OCI-LY1 (cell line): ENCODE measurements around the gene LRRC71.

Experiments
- H2AFZ ChIP-seq: fragments of 200-600 bp; sonication (generic), shearing (Covaris generic); 2 replicates; pipeline ENCODE4 v1.6.0; 2014; ENCODE audit warnings: antibody characterized with exemption, mild to moderate bottlenecking, low read length
- H3F3A ChIP-seq: fragments of 200-600 bp; sonication (generic), shearing (Covaris generic); 2 replicates; pipeline ENCODE4 v1.6.0; 2014; ENCODE audit warnings: mild to moderate bottlenecking, antibody characterized with exemption, low read length, moderate library complexity; ENCODE audit not compliant: insufficient read depth
- H3K27ac ChIP-seq: fragments of 200-600 bp; sonication (generic); 2 replicates; pipeline ENCODE4 v1.5.1; 2014; ENCODE audit warnings: low read length, mixed run types, mild to moderate bottlenecking, low read depth; ENCODE audit not compliant: poor library complexity, severe bottlenecking
- H3K27me3 ChIP-seq: fragments of 200-600 bp; sonication (generic); 2 replicates; pipeline ENCODE4 v1.6.0; 2014; ENCODE audit warnings: antibody characterized with exemption, mild to moderate bottlenecking, low read length, moderate library complexity; ENCODE audit not compliant: insufficient read depth
- H3K36me3 ChIP-seq: fragments of 200-600 bp; sonication (generic); 2 replicates; pipeline ENCODE4 v1.6.1; 2014; ENCODE audit warnings: mild to moderate bottlenecking, antibody characterized with exemption, low read length, moderate library complexity, mixed read lengths; ENCODE audit not compliant: insufficient read depth
- H3K4me1 ChIP-seq: fragments of 200-600 bp; sonication (generic); 2 replicates; pipeline ENCODE4 v1.5.1; 2014; ENCODE audit warnings: mild to moderate bottlenecking, low read length, moderate library complexity; ENCODE audit not compliant: insufficient read depth, severe bottlenecking
- H3K4me2 ChIP-seq: fragments of 200-600 bp; sonication (generic), shearing (Covaris generic); 2 replicates; pipeline ENCODE4 v1.6.1; 2014; ENCODE audit warnings: low read length
- H3K4me3 ChIP-seq: fragments of 200-600 bp; sonication (generic); 2 replicates; pipeline ENCODE4 v1.5.1; 2014; ENCODE audit warnings: low read length, low read depth, mild to moderate bottlenecking, mixed read lengths; ENCODE audit not compliant: poor library complexity, severe bottlenecking
- H3K79me2 ChIP-seq: fragments of 200-600 bp; shearing (Covaris generic); 2 replicates; pipeline ENCODE4 v1.6.1; 2016; ENCODE audit warnings: mixed run types, low read length, mixed read lengths; ENCODE audit not compliant: insufficient read depth
- H3K9ac ChIP-seq: fragments of 200-600 bp; sonication (generic), shearing (Covaris generic); 2 replicates; pipeline ENCODE4 v1.6.1; 2014; ENCODE audit warnings: mild to moderate bottlenecking, low read length, mixed read lengths
- H3K9me2 ChIP-seq: fragments of 200-600 bp; sonication (generic), shearing (Covaris generic); 2 replicates; pipeline ENCODE4 v1.6.1; 2014; ENCODE audit warnings: low read depth, mild to moderate bottlenecking, low read length, mixed read lengths
- H3K9me3 ChIP-seq: fragments of 200-600 bp; shearing (Covaris generic); 2 replicates; pipeline ENCODE4 v1.6.1; 2014; ENCODE audit warnings: low read length, mixed read lengths
- H4K20me1 ChIP-seq: fragments of 200-600 bp; sonication (generic), shearing (Covaris generic); 2 replicates; pipeline ENCODE4 v1.6.0; 2016; ENCODE audit warnings: mild to moderate bottlenecking, low read length; ENCODE audit not compliant: insufficient read depth
- EZH2 ChIP-seq: fragments of 200-600 bp; sonication (generic), shearing (Covaris generic); IDR thresholded peaks from 2 replicates; pipeline ENCODE4 v1.8.0; 2017; ENCODE audit warnings: borderline replicate concordance, mixed run types, mild to moderate bottlenecking, antibody characterized with exemption, low read length, moderate library complexity, mixed read lengths
- TF ChIP-seq, protein P1 (sequence below): fragments of 200-600 bp; sonication (generic), shearing (Covaris generic); IDR thresholded peaks from 2 replicates; pipeline ENCODE4 v1.5.1; 2017; ENCODE audit warnings: mild to moderate bottlenecking, antibody characterized with exemption, low read length, moderate library complexity, mixed read lengths

Gene LRRC71

DNA sequence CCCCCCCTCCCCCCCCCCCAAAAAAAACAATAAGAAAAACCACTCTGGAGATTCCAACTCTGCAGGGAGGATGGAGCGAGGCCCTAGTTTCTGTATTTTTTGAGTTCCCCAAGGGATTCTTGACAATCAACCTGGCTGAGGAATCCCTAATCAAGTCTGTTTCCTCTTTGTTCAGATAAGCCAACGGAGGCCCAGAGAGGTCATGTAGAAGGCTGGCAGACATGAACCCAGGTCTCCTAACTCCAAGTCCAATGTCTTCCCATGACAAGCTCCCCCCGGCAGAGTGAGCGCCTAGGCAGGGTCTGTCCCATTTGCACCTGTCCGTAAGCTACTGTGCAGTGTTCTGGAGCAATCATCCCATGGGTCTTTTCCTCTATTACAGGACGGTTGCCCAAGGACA is 39.5 kb downstream of the LRRC71 start:
- TF ChIP-seq EZH2, result no peak
- TF ChIP-seq, protein P1, sequence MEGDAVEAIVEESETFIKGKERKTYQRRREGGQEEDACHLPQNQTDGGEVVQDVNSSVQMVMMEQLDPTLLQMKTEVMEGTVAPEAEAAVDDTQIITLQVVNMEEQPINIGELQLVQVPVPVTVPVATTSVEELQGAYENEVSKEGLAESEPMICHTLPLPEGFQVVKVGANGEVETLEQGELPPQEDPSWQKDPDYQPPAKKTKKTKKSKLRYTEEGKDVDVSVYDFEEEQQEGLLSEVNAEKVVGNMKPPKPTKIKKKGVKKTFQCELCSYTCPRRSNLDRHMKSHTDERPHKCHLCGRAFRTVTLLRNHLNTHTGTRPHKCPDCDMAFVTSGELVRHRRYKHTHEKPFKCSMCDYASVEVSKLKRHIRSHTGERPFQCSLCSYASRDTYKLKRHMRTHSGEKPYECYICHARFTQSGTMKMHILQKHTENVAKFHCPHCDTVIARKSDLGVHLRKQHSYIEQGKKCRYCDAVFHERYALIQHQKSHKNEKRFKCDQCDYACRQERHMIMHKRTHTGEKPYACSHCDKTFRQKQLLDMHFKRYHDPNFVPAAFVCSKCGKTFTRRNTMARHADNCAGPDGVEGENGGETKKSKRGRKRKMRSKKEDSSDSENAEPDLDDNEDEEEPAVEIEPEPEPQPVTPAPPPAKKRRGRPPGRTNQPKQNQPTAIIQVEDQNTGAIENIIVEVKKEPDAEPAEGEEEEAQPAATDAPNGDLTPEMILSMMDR, result no peak
- no peaks in the 10 kb centered on the region for H3K9me2 ChIP-seq
- H3K4me2 ChIP-seq, result no peak overlapping the region
- H3K4me1 ChIP-seq, result peaks cover 7% of the 10 kb centered on the region
- H3K27ac ChIP-seq, result no peak overlapping the region
- no peaks in the 10 kb centered on the region for H4K20me1 ChIP-seq
- no peak overlapping the region for H3K4me3 ChIP-seq
- no peaks in the 10 kb centered on the region for H3K9me3 ChIP-seq
- no peak overlapping the region for H3K9ac ChIP-seq
- no peaks in the 10 kb centered on the region for H3F3A ChIP-seq
- no peaks in the 10 kb centered on the region for H3K79me2 ChIP-seq
- H2AFZ ChIP-seq, result no peak overlapping the region
- H3K27me3 ChIP-seq, result 0 out of 2 replicates have a peak, but pooled peaks cover 3% of the 10 kb centered on the region
- no peaks in the 10 kb centered on the region for H3K36me3 ChIP-seq

DNA sequence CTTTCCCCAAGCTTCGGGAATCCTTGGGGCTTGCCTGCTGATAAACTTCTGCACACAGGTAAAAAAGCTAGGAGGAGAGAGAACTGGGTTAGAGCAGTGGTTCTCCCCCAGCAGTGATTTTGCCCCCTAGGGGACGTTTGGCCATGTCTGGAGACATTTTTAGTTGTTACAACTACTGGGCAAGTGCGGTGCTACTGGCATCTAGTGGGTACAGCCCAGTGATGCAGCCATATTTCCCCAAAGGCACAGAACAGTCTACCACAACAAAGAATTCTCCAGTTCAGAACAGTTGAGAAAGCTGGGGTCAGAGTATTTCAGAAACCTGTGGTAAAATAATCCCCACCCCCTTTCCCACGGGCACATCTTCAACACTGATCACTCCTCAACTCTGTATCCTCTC is 41.3 kb downstream of the LRRC71 start:
- no peaks in the 10 kb centered on the region for H3K9me3 ChIP-seq
- no peaks in the 10 kb centered on the region for H3K9me2 ChIP-seq
- H3K36me3 ChIP-seq, result no peaks in the 10 kb centered on the region
- no peaks in the 10 kb centered on the region for H4K20me1 ChIP-seq
- H3K4me3 ChIP-seq, result no peak overlapping the region
- H3K4me1 ChIP-seq, result peaks cover 7% of the 10 kb centered on the region
- H3K27me3 ChIP-seq, result 0 out of 2 replicates have a peak, but pooled peaks cover 3% of the 10 kb centered on the region
- H3K9ac ChIP-seq, result no peak overlapping the region
- no peak overlapping the region for H3K4me2 ChIP-seq
- TF ChIP-seq EZH2, result no peak
- TF ChIP-seq, protein P1, result peak; percentile 77
- no peak overlapping the region for H2AFZ ChIP-seq
- H3F3A ChIP-seq, result no peaks in the 10 kb centered on the region
- no peak overlapping the region for H3K27ac ChIP-seq
- H3K79me2 ChIP-seq, result no peaks in the 10 kb centered on the region

- no peaks in the 10 kb centered on the region for H3K79me2 ChIP-seq
- H3K4me3 ChIP-seq, result no peak overlapping the region
Measured at GRCh38 chr1:156963621-156964020, 43.2 kb downstream of the LRRC71 start.

More at GRCh38 chr1:156963621-156964020, 43.2 kb downstream of the LRRC71 start:
- Histone ChIP-seq H4K20me1 (no peaks in the 10 kb centered on the region), H3K4me1 (peaks cover 7% of the 10 kb centered on the region), H3K36me3 (no peaks in the 10 kb centered on the region), H3F3A (no peaks in the 10 kb centered on the region), H3K27me3 (0 out of 2 replicates have a peak, but pooled peaks cover 3% of the 10 kb centered on the region), H3K9me2 (no peaks in the 10 kb centered on the region), H3K27ac (no peak overlapping the region), H3K4me2 (peak overlapping the region; percentile 18; the same call in 1 of the 2 replicates), H2AFZ (peak overlapping the region; percentile 30; the same call in 1 of the 2 replicates), H3K9ac (no peak overlapping the region), H3K9me3 (no peaks in the 10 kb centered on the region)
- TF ChIP-seq EZH2, result no peak
- TF ChIP-seq, protein P1, result no peak
